HG02678 (cell line): ENCODE results near the gene ANKRD42.

Experiments used
- ATAC-seq: cut with Tn5 transposase; IDR thresholded peaks from one replicate; pipeline ENCODE4 v1.9.1; 2021; ENCODE audit warnings: mild to moderate bottlenecking, moderate library complexity; ENCODE audit not compliant: unreplicated experiment

The ANKRD42 gene

GRCh38 chr11:83285771-83286528 is 92.4 kb downstream of the ANKRD42 start, which contains the start of gene CCDC90B:
TSS of gene CCDC90B (minus strand) at chr11:83286367. CDS start at chr11:83285972, 395 bp downstream.
- ATAC-seq = peak; percentile 89

- no peak for ATAC-seq
Observed at GRCh38 chr11:83287631-83288030, 94.1 kb downstream of the ANKRD42 start.

GRCh38 chr11:83292709-83293456 is 99.4 kb downstream of the ANKRD42 start:
- peak; percentile 75 for ATAC-seq

- no peak for ATAC-seq
Observed at GRCh38 chr11:83293457-83293774, 99.9 kb downstream of the ANKRD42 start.

GRCh38 chr11:83294208-83294607 is 100.7 kb downstream of the ANKRD42 start:
- ATAC-seq = no peak
